HL-60 (cell line): ENCODE data around the gene TENM3.
"Not testable (repeated sequence)": the region's sequence is repeated elsewhere in the genome, so short reads cannot be mapped to it uniquely, and the experiment has no call there.

Source experiments
- DNase-seq, 2 experiments: peaks; one replicate each; pipeline ENCODE4 v3.0.0-alpha.2; 2010 to 2020; ENCODE audit warnings: low read depth in 1 of 2, low spot score in 1 of 2
- H3K27ac ChIP-seq: fragments of 250-450 bp; sonication (Bioruptor Pico); replicated peaks from 2 replicates; pipeline ENCODE4 v1.5.1; 2020; ENCODE audit warnings: mild to moderate bottlenecking, moderate library complexity
- H3K27me3 ChIP-seq: fragments of 250-450 bp; sonication (Bioruptor Pico); 2 replicates; pipeline ENCODE4 v1.5.1; 2021; ENCODE audit warnings: mild to moderate bottlenecking, moderate library complexity; ENCODE audit not compliant: insufficient read depth, poor library complexity, severe bottlenecking
- H3K4me3 ChIP-seq: replicated peaks from 2 replicates; pipeline ENCODE4 v1.5.1; 2011; ENCODE audit warnings: mild to moderate bottlenecking, control low read depth, low read length; ENCODE audit not compliant: insufficient read depth
- GABPA ChIP-seq: IDR thresholded peaks from 2 replicates; pipeline ENCODE4 v1.6.1; 2012; ENCODE audit warnings: low read depth
- POLR2AphosphoS5 ChIP-seq: IDR thresholded peaks from 2 replicates; pipeline ENCODE4 v1.6.1; 2012; ENCODE audit warnings: low read depth
- SPI1 ChIP-seq: IDR thresholded peaks from 2 replicates; pipeline ENCODE4 v1.6.1; 2012; ENCODE audit warnings: low read depth, mild to moderate bottlenecking, borderline replicate concordance
- TF ChIP-seq, protein P1 (sequence below): IDR thresholded peaks from 2 replicates; pipeline ENCODE4 v1.6.1; 2012; ENCODE audit warnings: low read depth; ENCODE audit not compliant: insufficient replicate concordance
- TF ChIP-seq, protein P2 (sequence below): IDR thresholded peaks from one replicate; pipeline ENCODE4 v1.5.1; 2011; ENCODE audit warnings: low read length, control low read depth, inconsistent platforms; ENCODE audit not compliant: insufficient read depth

TENM3 gene

DNA sequence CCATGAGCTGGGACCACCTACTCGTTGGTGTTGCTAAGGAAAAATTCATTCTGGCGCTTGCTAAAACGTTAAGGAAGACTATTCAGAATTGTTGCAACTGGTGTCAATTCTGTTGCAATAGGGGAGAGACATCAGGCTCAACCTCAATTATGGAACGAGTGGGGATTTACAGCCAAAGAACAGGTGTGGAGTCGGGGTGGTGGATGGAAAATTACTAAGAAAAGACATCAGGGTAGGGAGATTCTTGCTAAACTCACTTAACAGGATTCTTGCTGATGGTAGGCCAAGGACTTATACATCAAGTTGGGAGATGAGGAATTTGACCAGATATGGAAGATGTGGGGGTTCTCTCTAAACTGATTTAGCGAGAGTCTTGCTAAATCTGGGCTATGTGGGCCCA is 139.7 kb downstream of the TENM3 start:
- no peak for TF ChIP-seq SPI1
- TF ChIP-seq, protein P1, sequence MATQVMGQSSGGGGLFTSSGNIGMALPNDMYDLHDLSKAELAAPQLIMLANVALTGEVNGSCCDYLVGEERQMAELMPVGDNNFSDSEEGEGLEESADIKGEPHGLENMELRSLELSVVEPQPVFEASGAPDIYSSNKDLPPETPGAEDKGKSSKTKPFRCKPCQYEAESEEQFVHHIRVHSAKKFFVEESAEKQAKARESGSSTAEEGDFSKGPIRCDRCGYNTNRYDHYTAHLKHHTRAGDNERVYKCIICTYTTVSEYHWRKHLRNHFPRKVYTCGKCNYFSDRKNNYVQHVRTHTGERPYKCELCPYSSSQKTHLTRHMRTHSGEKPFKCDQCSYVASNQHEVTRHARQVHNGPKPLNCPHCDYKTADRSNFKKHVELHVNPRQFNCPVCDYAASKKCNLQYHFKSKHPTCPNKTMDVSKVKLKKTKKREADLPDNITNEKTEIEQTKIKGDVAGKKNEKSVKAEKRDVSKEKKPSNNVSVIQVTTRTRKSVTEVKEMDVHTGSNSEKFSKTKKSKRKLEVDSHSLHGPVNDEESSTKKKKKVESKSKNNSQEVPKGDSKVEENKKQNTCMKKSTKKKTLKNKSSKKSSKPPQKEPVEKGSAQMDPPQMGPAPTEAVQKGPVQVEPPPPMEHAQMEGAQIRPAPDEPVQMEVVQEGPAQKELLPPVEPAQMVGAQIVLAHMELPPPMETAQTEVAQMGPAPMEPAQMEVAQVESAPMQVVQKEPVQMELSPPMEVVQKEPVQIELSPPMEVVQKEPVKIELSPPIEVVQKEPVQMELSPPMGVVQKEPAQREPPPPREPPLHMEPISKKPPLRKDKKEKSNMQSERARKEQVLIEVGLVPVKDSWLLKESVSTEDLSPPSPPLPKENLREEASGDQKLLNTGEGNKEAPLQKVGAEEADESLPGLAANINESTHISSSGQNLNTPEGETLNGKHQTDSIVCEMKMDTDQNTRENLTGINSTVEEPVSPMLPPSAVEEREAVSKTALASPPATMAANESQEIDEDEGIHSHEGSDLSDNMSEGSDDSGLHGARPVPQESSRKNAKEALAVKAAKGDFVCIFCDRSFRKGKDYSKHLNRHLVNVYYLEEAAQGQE: no peak
- TF ChIP-seq, protein P2, sequence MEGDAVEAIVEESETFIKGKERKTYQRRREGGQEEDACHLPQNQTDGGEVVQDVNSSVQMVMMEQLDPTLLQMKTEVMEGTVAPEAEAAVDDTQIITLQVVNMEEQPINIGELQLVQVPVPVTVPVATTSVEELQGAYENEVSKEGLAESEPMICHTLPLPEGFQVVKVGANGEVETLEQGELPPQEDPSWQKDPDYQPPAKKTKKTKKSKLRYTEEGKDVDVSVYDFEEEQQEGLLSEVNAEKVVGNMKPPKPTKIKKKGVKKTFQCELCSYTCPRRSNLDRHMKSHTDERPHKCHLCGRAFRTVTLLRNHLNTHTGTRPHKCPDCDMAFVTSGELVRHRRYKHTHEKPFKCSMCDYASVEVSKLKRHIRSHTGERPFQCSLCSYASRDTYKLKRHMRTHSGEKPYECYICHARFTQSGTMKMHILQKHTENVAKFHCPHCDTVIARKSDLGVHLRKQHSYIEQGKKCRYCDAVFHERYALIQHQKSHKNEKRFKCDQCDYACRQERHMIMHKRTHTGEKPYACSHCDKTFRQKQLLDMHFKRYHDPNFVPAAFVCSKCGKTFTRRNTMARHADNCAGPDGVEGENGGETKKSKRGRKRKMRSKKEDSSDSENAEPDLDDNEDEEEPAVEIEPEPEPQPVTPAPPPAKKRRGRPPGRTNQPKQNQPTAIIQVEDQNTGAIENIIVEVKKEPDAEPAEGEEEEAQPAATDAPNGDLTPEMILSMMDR: no peak
- Histone ChIP-seq H3K4me3 (no peak overlapping the region), H3K27ac (no peak overlapping the region), H3K27me3 (no peaks in the 10 kb centered on the region)
- no peak for DNase-seq

DNA sequence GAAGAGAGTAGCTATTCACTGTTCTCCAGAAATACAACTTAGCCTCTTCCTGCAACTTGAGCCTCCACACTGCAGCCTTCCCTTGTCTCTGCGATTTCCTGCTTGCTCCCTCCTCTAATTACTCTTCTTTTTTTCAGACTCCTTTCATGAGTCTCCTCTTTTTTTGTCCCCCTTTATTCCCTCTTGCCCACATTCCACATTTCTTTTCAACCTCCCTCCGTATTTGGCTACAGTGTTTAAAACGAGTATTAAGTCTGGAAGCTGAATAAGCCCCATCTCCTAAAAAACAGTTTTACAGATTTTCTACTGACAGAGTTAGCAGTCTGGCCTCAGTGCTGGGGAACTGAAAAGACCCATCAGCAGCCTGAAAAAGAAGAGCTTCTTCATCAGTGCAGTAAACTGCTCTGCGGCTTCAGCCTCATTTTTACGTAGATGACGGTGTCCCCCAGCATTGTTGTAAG is 141.5 kb downstream of the TENM3 start:
- Histone ChIP-seq H3K27ac (no peak overlapping the region), H3K4me3 (no peak overlapping the region), H3K27me3 (no peaks in the 10 kb centered on the region)
- TF ChIP-seq SPI1: no peak
- no peak for TF ChIP-seq POLR2AphosphoS5
- TF ChIP-seq GABPA: no peak
- TF ChIP-seq, protein P1: no peak
- TF ChIP-seq, protein P2: no peak
- DNase-seq: no peak

DNA sequence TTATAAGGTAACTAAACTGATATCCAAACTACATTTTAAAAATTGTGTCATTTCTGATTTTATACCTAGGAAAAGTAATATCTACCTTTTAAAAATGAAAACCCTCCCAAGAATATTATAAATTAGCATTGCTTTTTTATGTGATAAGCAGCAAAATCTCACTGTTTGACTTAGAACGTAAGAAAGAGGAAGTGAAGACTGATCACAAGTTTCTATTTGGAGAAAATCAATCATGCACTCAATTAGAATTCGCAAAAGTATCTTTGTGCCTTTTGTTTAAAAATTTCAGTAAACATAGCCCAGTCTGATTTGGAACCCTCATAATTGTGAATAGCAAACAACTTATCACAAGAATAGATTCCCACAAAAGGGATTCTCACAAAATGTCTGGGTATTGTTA is 142.7 kb downstream of the TENM3 start:
- H3K27ac ChIP-seq: no peak overlapping the region
- H3K27me3 ChIP-seq: no peaks in the 10 kb centered on the region
- no peak overlapping the region for H3K4me3 ChIP-seq
- DNase-seq: no peak
- TF ChIP-seq, protein P2: no peak
- TF ChIP-seq POLR2AphosphoS5 (no peak), SPI1 (peak; percentile 65)
- TF ChIP-seq, protein P1: no peak

DNA sequence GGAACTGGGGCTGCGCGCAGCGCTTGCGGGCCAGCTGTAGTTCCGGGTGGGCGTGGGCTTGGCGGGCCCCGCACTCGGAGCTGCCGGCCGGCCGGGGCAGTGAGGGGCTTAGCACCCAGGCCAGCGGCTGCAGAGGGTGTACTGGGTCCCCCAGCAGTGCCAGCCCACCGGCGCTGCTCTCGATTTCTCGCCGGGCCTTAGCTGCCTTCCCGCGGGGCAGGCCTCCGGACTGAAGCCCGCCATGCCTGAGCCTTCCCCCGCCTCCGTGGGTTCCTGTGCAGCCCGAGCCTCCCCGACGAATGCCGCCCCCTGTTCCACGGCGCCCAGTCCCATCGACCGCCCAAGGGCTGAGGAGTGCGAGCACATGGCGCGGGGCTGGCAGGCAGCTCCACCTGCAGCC is 143.4 kb downstream of the TENM3 start:
- not testable (repeated sequence) for H3K27me3 ChIP-seq, H3K4me3 ChIP-seq, H3K27ac ChIP-seq, DNase-seq
